ENCODE data around the gene UBR3.
A peak's percentile ranks its signal among the peaks of the same experiment; 100 is the strongest.

- TF ChIP-seq CTCF (conservative IDR thresholded peaks at IDR 0.05 in 1 of 2, IDR thresholded peaks at IDR 0.05 in 1 of 2; ENCODE audit: extremely low read depth in 1 of 2, insufficient read depth in 1 of 2, low read depth in 1 of 2, low read length in 2 of 2), result peak; percentile 27 to 34
- TF ChIP-seq EZH2 (IDR thresholded peaks at IDR 0.05; ENCODE audit: borderline replicate concordance, low read length), result no peak
Measured at GRCh38 chr2:170123593-170123992, 296.3 kb downstream of the UBR3 start.

Measured in mammary epithelial cell (primary cell).